HG02642 (cell line): ENCODE data around the gene SPOCD1.

ENCODE experiments used
- ATAC-seq: cut with Tn5 transposase; IDR thresholded peaks from one replicate; pipeline ENCODE4 v1.9.1; 2021; ENCODE audit warnings: mild to moderate bottlenecking; ENCODE audit not compliant: unreplicated experiment, poor library complexity

The SPOCD1 gene

GRCh38 chr1:31815752-31816500 is at the start of gene SPOCD1:
SPOCD1 (minus strand) TSS chr1:31816022; CDS start chr1:31815333, 689 bp downstream.
- no peak for ATAC-seq

DNA sequence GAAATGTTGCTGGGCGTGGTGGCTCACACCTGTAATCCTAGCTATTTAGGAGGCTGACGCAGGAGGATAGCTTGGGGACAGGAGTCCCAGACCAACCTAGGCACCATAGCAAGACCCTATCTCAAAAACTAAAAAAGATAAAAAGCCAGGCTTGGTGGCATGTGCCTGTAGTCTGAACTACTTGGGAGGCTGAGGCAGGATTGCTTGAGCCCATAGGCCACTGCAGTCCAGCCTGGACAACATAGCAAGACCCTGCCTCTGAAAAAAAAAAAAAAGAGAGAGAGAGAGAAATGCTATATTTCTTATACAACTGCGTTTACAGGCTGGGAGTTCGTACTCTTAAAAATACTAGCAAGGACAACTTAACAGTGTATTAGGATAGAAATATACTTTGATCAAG is 46.2 kb upstream of the SPOCD1 start:
- ATAC-seq = no peak

GRCh38 chr1:31861346-31861745 is 45.5 kb upstream of the SPOCD1 start:
- no peak for ATAC-seq

- ATAC-seq = no peak
These were observed 44.8 kb upstream of the SPOCD1 start for GRCh38 chr1:31860581-31860980.

DNA sequence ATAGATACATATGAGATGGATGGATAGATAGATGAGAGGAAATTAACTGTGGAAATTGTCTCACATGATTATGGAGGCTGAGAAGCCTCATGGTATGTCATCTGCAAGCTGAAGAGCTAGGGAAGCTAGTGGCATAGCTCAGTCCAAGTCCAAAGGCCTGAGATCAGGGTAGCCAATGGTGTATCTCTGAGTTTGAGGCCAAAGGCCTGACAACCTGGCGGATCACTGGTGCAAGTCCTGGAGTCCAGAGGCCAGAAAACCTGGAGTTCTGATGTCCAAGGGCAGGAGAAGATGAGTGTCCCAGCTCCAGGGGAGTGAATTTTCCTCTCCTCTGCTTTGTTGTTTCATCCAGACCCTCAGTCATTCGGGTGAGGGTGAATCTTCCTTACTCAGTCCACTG is 43.9 kb upstream of the SPOCD1 start:
- ATAC-seq = no peak

DNA sequence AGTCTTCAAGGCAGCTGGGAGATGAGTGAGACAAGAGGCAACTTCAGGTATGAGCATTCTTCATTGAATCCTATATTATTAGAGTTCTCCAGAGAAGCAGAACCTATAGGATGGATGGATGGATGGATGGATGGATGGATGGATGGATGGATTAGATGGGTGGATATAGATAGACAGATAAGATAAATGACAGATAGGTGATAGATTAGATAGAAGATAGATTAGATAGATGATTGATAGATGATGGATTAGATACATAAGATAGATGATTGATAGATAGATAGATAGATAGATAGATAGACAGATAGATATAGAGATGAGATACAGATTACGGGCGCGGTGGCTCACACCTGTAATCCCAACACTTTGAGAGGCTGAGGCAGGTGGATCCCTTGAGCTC is 43.2 kb upstream of the SPOCD1 start:
- no peak for ATAC-seq

DNA sequence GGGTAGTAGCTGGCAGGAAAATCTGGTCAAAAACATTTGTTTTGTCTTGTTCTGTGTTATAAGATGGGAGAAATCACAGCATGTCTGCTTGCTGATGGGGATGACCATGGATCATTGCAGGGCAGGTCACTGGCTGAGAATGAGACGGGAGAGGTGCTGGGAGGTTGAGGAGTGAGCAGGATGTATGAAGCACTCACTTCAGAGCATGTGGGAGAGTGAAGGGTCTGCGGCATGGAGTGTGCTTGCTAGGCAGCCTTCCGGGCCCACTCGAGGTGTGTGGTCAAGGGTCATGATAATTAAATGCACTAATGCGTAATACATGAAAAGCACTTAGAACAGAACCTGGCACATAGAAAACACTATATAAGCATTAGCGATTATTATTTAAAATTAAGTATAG is 42.0 kb upstream of the SPOCD1 start:
- ATAC-seq = no peak

DNA sequence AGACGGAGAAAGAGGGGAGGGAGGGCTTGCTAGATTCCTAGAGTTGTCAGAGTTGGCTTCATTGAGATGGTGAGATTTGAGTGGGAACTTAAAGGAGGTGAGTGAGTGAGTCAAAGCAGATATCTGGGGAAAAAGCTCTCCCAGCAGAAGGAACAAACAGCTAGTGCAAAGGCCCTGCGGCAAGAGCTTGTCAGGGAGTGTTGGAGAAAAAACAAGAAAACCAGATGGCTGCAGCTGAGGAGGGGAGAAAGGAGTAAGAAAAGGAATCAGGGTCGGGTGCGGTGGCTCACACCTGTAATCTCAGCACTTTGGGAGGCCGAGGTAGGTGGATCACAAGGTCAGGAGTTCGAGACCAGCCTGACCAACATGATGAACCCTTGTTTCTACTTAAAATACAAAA is 40.3 kb upstream of the SPOCD1 start:
- no peak for ATAC-seq

GRCh38 chr1:31855038-31855845 is 39.4 kb upstream of the SPOCD1 start:
- no peak for ATAC-seq

DNA sequence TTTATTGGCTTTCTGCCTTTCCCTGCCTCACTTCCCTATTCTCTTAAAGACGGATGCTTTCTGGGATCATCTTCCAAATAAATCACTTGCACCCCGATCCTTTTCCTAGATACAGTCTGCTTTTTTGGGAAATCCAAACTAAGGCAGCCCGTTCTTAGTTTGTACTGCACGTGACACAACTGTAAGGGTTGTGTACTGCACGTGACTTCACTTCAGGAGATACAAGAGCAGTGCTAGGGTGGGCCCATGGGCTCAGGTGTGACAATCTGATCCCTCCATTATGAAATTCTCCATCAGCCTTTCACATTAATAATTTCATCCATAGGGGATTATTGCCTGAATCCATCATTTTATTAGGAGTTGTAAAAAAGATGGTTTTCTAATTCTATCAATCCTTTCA is 33.8 kb upstream of the SPOCD1 start:
- no peak for ATAC-seq

DNA sequence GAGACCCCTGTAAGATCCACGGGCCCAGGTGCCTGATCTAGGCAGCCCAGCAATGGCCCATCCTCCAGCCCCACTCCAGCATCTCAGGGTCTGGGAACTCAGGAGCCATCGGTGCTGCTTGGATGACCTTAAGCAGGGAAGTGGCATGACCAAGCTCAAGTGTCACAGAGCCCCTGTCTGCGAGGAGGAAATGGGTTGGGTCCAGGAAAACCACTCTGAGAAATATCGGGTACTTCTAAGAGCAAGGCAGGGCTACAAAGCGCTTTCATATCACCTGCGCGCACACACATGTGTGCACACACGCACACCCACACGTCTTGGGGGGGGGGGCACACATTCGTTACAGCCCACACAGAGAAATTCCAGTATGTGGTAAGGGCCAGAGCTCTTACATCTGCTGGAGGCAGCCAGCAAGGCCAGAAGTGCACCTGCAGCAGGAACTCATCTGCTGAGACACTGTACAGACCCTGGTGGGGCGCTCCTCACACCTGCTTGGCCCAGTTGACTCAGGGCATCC is 32.6 kb upstream of the SPOCD1 start:
- ATAC-seq = no peak

GRCh38 chr1:31846484-31846883 is 30.7 kb upstream of the SPOCD1 start:
- no peak for ATAC-seq

DNA sequence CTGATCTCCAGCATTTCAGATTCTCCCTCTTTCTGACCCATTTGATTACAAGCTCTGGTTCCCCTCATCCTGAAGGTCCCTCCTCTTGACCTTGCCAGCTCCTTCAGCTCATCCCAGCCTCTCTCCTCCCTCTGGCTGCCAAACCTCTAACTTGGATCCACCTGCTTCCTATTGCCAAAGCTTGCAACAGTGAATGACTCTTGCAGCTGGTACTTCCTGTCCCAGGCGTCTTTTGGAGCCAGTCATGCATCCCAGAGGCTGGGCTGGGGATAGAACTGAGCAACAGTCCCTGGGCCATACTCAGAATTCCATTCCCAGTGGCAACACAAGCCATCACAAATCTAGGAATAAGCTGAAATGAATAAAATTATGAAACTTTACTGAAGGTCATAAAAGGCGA is 27.7 kb upstream of the SPOCD1 start:
- no peak for ATAC-seq

DNA sequence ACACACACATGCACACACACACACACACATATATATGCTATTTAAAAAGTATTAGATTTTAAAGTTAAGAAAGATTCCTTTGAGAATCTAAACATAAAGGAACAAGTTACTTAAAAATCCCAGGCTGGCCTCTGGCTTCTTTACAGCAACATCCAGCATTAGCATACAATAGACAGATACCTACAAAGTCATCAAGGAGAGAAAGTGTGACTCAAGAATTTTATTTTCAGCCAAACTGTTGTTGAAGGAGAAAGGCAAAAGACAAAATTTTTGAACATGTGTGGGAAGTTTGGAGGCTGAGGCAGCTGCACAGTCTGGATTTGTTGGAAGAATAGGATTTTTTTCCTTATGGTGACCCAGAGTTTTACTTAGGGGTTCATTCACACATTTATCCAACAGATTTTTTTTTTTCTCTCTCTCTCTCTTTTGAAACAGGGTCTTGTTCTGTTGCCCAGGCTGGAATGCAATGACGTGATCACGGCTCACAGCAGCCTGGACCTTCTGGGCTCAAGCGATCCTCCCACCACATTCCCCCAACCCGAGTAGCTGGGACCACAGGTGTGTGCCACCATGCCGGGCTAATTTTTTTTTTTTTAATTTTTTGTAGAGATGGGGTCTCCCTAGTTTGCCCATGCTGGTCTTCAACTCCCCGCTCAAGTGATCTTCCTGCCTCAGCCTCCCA is 24.0 kb upstream of the SPOCD1 start:
- ATAC-seq = no peak

DNA sequence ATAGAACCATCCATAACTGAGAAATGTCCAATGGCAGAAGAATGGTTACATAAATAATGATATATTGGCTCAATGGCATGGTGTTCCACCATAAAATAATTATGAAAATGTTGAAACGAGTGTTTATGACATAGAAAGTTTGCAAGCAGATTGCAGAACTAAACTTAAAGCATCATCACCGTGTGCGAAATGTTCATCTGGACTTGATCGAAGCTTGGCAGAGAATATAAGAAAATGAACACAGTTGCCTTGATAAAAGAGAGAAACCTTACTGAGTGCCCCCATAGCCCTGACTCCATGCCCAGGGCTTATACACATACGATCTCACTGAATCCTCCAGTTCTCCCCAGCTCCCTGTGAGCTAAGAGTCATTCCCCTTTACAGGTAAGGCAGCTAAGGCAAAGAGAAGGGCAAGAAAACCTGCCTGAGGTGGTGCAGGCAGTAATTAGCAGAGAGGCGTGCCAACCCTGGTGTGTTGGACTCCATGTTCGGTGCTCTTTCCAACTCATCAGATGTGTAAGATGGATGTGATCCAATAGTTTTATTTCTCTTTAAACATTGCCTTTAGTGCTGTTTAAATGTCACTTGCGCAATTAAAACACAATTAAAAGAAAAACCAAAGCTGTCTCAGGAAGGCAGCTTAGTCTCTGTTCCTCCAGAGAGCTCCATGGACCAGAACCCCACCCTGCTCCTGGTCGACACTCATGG is 21.8 kb upstream of the SPOCD1 start:
- no peak for ATAC-seq

DNA sequence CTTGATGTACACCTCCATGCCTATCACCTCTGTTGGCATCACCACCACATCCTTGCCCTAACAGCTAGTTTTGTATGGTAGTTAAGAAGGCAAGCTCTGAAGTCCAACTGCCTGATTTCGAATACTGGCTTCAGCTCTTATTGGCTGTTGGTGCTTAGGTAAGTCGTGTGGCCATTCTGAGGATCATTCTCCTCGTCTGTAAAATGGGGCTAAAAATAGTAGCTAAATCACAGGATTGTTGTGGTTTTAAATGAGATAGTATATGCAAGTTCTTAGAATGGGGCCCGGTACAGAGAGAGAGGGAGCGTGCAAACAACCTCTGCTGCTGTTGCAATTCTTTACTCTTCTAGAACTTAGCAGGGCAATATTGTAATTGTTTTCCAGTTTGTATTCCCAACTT is 20.8 kb upstream of the SPOCD1 start:
- ATAC-seq = no peak

DNA sequence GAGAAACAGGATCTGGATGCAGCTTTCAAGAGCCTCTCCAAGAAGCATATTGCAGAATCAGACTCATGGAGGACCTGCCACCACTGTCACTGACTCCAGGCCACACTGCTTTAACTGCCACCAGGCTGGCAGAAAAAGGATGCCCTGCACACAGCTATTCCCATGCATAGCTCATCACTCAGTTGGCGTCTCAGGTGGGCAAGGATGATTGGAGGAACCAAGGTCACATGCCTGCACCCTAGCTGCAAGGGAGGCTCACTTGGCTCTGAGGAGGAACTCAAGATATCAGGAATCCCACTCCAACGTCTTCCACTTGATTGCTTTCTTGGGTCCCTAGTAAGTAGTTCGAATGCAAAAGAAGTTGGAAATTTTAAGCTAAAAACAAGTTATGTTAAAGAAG is 19.6 kb upstream of the SPOCD1 start:
- ATAC-seq = no peak

DNA sequence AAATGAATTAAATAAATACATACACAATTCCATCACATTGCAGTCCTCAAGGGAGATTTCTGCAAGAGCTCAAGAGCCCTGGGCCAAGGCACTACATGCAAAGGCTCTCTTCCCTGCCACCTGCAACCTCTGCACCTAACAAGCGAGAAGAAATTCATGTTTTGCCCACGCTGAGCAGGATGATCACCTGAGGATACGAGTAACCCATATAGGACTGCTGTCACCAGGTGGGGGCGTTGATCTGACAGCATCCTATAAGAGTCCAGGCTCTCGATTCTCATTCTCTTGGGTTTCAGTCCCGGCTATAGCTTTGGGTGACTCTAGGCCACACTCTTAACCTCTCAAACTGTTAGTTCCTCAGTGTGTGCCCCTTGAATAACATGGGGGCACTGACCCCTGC is 18.7 kb upstream of the SPOCD1 start:
- ATAC-seq = no peak

- no peak for ATAC-seq
These were observed 15.9 kb upstream of the SPOCD1 start for GRCh38 chr1:31831397-31832378.
